Stimulated activated CD8-positive, alpha-beta memory T cell treated with anti-CD3 and anti-CD28 coated beads, Interleukin-4, amount 100 ng/mL, for 24 hours (primary cell): ENCODE results near the gene DNAH17.
"Not testable (repeated sequence)": the region's sequence is repeated elsewhere in the genome, so short reads cannot be mapped to it uniquely, and the experiment has no call there.

Source experiments
- DNase-seq: peaks from one replicate; pipeline ENCODE4 v3.0.0-alpha.2; 2020; ENCODE audit warnings: low read depth

DNAH17 gene

DNA sequence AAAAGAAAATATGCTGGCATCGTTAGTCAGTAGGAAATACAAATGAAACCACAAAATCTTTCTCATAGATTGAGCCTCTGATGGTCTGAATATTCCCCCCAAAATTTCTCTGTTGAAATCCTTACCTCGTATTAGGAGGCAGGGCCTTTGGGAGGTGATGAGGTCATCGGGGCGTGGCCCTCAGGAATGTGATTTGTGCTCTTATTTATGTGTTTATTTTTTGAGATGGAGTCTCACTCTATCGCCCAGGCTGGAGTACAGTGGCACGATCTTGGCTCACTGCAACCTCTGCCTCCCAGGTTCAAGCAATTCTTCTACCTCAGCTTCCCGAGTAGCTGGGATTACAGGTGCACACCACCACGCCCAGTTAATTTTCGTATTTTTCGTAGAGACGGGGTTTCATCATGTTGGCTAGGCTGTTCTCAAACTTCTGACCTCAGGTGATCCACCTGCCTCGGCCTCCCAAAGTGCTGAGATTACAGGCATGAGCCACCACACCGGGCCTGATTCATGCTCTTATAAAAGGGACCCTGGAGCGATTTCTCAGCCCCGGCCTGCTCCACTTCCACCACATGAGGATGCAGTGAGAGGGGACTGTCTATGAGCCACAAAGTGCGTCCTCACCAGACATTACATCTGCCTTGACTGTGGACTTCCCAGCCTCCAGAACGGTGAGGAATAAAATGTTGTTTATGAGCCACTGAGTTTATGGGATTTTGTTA is 53.1 kb downstream of the DNAH17 start:
- DNase-seq: no peak

- no peak for DNase-seq
Measured at GRCh38 chr17:78522031-78522809, 55.0 kb downstream of the DNAH17 start.

GRCh38 chr17:78517421-78517820 is 59.8 kb downstream of the DNAH17 start:
- DNase-seq: no peak

DNA sequence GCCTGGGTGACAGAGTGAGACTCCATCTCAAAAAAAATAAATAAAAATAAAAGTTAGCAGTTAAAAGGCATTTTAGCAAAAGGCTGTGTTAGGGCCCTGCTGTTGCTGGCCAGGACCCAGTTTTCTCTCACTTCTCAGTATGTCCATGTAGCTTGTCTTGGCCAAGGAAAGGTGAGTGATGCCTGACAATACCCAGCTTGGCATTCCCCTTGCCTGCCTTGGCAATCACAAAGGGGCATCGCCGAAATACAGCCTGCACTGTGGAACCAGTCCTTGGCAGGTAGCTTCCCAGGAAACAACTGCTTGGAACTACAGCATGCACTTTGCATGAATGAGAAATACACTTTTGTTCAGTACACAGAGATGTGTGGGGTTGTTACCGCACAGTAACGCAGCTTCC is 61.7 kb downstream of the DNAH17 start:
- no peak for DNase-seq

- no peak for DNase-seq
Measured at GRCh38 chr17:78514521-78514920, 62.7 kb downstream of the DNAH17 start.

- no peak for DNase-seq
Measured at GRCh38 chr17:78512976-78513375, 64.2 kb downstream of the DNAH17 start.

- no peak for DNase-seq
Measured at GRCh38 chr17:78510141-78511075, 66.8 kb downstream of the DNAH17 start.

- DNase-seq: no peak
Measured at GRCh38 chr17:78507526-78507925, 69.7 kb downstream of the DNAH17 start.

DNA sequence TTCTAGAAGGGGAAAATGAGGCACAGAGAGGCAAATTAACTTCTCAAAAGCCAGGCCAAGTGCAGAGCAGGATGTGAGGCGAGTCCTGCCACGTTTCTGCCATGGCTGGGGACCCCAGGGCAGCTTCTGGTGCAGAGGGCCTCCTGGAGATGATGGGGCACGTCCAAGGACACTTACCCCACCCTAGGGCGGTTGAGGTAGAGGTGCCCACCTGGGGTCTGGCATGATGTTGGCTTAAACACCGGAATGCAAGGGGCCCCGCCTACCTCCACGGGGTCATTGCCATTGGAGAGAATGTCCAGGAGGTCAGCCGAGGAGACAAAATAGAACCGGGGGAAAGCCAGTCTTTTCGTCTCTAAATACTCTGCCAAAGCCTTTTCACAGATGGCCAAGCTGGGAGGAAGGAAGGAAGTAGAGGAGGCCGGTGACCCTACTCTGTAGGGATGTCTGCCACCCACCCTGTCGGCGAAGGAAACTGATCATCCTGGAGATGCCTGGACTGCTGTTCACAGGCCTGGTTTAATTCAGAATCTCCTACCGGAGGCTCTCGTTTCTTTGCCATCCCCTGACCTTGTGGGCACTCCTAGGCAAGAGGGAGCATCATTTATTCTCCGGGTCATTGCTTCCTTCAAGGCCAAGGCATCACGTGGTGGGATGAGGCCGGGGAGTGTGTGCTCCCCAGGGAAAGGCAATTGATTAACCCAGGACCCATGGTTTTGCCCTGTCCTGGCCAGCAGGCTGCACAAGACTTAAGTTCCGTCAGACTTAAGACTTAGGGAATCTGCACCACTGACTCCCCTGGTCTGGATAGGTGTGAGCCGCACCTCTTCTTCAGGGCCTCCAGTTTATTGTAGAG is 70.5 kb downstream of the DNAH17 start:
- no peak for DNase-seq

DNA sequence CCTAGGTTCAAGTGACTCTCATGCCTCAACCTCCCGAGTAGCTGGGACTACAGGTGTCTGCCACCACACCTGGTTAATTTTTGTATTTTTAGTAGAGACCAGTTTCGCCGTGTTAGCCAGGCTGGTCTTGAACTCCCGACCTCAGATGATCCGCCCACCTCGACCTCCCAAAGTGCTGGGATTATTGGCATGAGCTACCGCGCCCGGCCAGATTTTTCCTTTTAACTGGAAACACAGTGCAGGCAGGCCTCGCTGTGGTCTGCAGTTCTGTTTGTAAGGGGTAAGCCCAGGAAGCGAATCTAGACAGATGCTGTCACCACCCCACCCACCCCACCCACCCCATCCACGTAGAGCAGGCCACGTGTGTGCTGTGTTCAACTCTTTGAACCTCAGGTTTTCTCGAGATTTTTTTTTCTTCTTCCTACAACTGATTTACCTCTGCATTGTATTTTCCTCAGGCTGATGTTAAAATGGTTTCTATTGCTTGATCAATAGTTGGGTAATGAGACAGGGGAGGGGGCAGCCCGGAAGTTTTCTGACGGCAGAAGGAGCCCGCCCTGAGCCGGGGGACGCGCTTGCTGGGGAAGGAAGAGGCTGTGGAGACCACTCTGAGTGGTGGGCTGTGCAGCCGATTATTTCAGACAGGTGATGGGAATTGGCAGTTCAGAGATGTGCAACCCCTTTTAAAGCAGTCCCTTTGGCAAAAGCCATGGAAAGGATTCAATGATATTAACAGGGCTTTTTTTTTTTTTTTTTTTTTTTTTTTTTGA is 72.9 kb downstream of the DNAH17 start:
- no peak for DNase-seq

- not testable (repeated sequence) for DNase-seq
Measured at GRCh38 chr17:78503388-78503787, 73.8 kb downstream of the DNAH17 start.

- no peak for DNase-seq
Measured at GRCh38 chr17:78502611-78503148, 74.5 kb downstream of the DNAH17 start.

DNA sequence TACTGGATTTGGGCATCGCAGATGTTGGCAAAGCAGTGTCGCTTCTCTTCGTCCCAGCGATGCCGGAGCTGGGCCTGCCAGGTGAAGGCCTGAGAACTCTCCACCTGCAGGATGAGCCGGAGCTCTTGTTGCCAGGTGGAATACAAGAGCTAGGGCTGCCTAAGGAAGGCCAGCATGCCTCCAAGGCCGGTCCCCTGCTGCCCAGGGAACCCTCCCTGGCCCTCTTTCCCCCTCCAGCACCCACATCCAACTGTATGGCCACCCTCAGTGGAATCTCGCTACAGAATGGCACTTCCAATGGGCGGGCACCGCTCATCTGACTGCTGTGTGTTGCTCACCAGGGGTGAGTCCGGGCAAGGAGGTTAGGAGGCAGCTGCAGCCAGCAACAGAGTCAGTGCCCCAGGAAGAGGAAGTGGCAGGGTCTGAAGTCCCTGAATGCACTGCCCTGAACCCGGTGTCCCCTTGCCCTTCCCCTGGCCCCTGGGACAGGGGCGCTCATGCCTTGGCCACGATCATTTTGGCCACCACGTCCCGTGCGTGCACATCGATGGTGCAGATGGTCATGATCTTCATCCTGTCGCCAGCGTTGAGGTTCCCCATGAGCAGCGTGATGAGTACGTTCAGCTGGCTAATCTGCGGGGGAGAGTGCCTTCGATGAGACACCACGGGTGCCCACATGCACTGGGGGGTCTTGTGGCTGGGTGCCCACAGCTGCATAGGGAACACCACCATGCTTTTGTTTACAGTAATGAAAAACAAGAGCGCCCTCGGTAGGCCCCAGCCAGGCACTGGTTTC is 75.8 kb downstream of the DNAH17 start:
- no peak for DNase-seq

DNA sequence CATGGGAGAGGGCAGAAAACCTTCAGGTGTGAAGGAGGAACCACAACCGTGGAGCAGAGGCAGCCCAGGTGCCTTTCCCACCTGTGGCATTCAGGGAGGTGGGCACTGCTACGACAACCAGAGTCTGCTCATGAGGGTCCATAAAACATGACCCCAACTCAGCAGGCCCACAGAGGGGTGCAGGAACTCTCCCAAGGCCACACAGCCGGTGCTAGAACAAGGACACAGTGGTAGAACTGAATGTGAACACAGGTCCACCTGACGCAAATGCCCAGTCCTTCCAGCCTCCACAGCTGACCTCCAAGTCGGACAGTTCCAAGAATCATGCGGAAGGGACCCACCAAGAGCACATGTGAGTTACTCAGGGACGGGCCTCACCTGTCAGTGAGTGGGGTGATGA is 76.4 kb downstream of the DNAH17 start:
- no peak for DNase-seq

DNA sequence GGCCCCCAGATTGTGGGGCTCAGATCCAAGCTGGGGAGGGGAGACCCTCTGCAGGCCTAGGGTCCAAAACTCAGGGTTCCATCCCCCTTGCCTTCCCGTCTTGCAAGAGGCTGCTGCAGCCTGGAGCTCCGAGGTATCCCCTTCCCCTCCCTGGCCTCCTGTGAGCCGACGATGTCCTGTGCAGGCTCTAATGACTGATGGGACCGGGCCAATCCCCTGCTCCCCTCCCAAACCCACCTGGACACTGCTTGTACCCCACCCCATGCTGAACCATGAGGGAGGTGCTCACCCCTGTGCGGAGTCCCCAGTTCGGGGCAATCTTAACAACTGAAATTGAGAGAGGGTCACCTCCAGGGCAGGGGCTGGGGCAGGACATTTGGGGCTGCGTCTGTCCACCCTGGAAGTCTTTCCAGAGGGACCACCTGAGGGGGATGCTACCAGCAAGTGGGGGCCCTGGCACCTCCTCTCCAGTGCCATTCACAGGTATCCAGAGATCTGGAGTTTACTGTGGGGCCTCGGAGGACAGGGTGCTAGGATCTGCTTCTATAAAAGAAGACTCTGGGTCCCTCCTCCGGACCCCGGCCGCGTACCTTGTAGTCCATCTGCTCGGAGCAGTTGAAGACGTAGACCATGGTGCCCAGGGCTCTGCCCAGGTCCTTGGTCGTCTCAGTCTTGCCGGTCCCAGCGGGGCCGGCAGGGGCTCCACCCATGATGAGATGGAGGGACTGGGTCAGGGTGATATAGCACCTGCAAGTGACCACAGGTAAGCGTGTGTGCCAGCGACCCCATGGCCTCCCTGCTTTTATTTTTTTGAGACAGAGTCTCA is 77.3 kb downstream of the DNAH17 start:
- no peak for DNase-seq

GRCh38 chr17:78498848-78499247 is 78.3 kb downstream of the DNAH17 start:
- no peak for DNase-seq

- DNase-seq: peak; percentile 21
Measured at GRCh38 chr17:78497115-78497540, 80.1 kb downstream of the DNAH17 start.

DNA sequence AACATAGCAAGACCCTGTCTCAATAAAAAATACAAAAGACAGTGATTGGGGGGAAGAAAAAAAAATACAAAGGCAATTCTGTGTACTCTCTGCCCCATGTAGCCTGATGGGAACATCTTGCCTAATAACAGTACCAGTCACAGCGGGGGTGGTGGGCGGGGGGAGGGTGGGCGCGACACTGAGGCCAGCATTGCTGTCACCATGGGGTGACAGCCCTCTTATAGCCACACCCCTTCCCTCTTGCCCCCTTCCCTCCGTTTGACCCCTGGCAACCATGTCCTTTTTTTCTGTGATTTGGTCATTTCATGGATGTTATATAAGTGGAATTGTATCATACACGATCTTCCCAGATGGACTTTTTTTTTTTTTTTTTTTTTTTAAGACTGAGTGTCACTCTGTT is 80.9 kb downstream of the DNAH17 start:
- no peak for DNase-seq

DNA sequence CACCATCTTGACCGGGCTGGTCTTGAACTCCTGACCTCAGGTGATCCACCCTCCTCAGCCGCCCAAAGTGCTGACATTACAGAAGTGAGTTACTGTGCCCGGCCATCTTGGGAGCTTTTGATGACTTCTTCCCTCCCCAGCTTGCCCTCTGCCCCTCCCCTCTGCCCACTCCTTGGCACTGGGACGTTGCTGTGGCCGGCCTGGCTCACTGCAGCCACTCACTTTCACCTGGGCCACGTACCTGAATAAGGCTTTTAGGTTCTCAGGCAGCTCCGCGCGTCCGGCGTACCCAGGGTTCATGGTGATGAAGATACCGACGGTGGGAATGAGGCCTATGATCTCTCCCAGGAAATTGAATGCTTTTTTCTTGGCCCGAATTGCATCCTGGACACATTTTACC is 81.6 kb downstream of the DNAH17 start:
- no peak for DNase-seq
